ENCODE measurements around the gene UPP1.

GRCh38 chr7:48084727-48085432 is 4.2 kb upstream of the UPP1 start:
- TF ChIP-seq CTCF (IDR thresholded peaks at IDR 0.05) (peak in 2 of 6 experiments; percentile 7 to 24), POLR2A (IDR thresholded peaks at IDR 0.05) (peak in 1 of 2 donors; percentile 23)

All from Peyer's patch (tissue), 4 donors.